AG04450 (cell line): ENCODE measurements around the gene SLC7A14. TPM values are rescaled to one million over a fixed set of nuclear protein-coding genes. Genes with fewer than 3 reads are reported as not detected.

ENCODE experiments used
- CTCF ChIA-PET: fragments of 300-600, 350-600 bp; formaldehyde crosslinking; extraction: SDS; loops from one replicate; lab custom pipeline; 2022; ENCODE audit warnings: antibody characterized with exemption, inconsistent platforms; lab: Charles Lee
- POLR2A ChIA-PET: fragments of 350-600 bp; formaldehyde crosslinking; extraction: SDS; loops from one replicate; lab custom pipeline; 2021; ENCODE audit warnings: antibody characterized with exemption, inconsistent platforms; lab: Yijun Ruan, JAX
- DNase-seq: peaks from one replicate; pipeline ENCODE4 v3.0.0-alpha.2; 2011; ENCODE audit warnings: low read depth, low spot score
- H3K27ac ChIP-seq: one replicate; pipeline ENCODE4 v1.5.1; 2012; ENCODE audit warnings: low read depth, low read length, control low read depth
- H3K27me3 ChIP-seq: one replicate; pipeline ENCODE4 v1.6.0; 2012; ENCODE audit warnings: low read length; ENCODE audit not compliant: control insufficient read depth, insufficient read depth
- H3K4me3 ChIP-seq: 2 replicates; pipeline ENCODE4 v1.5.1; 2011; ENCODE audit warnings: mild to moderate bottlenecking, low read depth, low read length, control low read depth
- H3K9me3 ChIP-seq: 2 replicates; pipeline ENCODE4 v1.5.1; 2012; ENCODE audit warnings: low read length; ENCODE audit not compliant: control insufficient read depth, insufficient read depth
- CTCF ChIP-seq: IDR thresholded peaks from 2 replicates; pipeline ENCODE4 v1.5.1; 2011; ENCODE audit warnings: low read depth, low read length, control low read depth, inconsistent platforms
- polyA plus RNA-seq: library from polyadenylated mRNA; depleted of rRNA; stranded (reverse); fragments of >200 nt; gene quantifications from 2 replicates; pipeline ENCODE4 v1.2.3, GENCODE V29; 2011

The SLC7A14 gene
- polyA plus RNA-seq, 1 experiment, result 2.3 TPM

GRCh38 chr3:170438836-170439235 lies 147.0 kb downstream of the SLC7A14 start:
- ChIA-PET POLR2A (no interaction called here), CTCF (interaction anchor here (0.6 to 2.0 kb wide), 4 partner anchors 364 to 409 kb away, joined by 3 to 9 read pairs (median 5); no protein-coding TSS in a partner anchor)
- DNase-seq, result no peak
- Histone ChIP-seq H3K4me3 (no peak overlapping the region), H3K27ac (no peak overlapping the region), H3K9me3 (no peaks in the 10 kb centered on the region), H3K27me3 (no peaks in the 10 kb centered on the region)
- TF ChIP-seq CTCF, result no peak

DNA sequence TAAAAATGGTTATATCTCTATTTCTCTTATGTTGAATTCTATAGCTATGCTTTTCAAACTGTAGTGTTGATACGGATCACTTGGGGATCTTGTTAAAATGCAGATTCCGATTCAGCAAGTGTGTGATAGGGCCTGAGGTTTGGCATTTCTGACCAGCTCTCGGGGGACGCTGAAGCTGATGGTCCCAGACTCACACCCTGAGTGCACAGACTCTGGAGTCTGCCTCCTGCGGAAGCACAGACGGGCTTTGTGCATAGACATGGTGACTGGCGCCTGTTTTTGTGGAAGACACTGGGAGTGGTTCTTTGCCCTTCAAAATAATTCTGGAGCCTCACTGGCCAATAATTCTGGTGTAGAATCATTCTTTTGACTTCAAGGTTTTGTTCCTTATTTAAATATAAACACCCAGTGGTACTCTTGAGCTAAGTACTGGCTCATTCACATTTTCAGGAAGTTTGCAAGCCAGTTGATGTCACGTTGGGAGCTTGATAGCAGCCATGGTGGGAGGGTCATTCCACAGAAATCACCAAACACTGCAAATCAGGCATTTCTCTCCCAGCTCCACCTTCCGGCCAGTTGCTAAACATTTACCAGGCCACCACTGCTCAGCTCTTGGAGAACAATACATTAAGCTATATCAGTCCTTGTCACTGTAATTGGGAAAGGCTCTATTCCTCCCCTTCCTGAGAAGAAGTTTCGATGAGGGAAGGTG lies 148.0 kb downstream of the SLC7A14 start:
- Histone ChIP-seq H3K4me3 (no peak overlapping the region), H3K27me3 (no peaks in the 10 kb centered on the region), H3K27ac (no peak overlapping the region), H3K9me3 (no peaks in the 10 kb centered on the region)
- DNase-seq, result no peak
- ChIA-PET CTCF (interaction anchor here (1.2 to 1.8 kb wide), 5 partner anchors 12 to 410 kb away, joined by 3 to 6 read pairs (median 3); no protein-coding TSS in a partner anchor), POLR2A (no interaction called here)
- TF ChIP-seq CTCF, result no peak

GRCh38 chr3:170437176-170437575 lies 148.7 kb downstream of the SLC7A14 start:
- no peak for TF ChIP-seq CTCF
- Histone ChIP-seq H3K4me3 (no peak overlapping the region), H3K9me3 (no peaks in the 10 kb centered on the region), H3K27me3 (no peaks in the 10 kb centered on the region), H3K27ac (no peak overlapping the region)
- no peak for DNase-seq
- POLR2A ChIA-PET, result no interaction called here
- CTCF ChIA-PET, result interaction anchor here (1.2 to 1.8 kb wide), 4 partner anchors 12 to 375 kb away, joined by 3 to 6 read pairs (median 3); no protein-coding TSS in a partner anchor

GRCh38 chr3:170436697-170437096 lies 149.2 kb downstream of the SLC7A14 start:
- Histone ChIP-seq H3K4me3 (no peak overlapping the region), H3K9me3 (no peaks in the 10 kb centered on the region), H3K27ac (no peak overlapping the region), H3K27me3 (no peaks in the 10 kb centered on the region)
- POLR2A ChIA-PET, result no interaction called here
- CTCF ChIA-PET, result interaction anchor here (1.8 kb wide), 1 partner anchor 375 kb away, joined by 6 read pairs; no protein-coding TSS in a partner anchor
- TF ChIP-seq CTCF, result no peak
- no peak for DNase-seq

GRCh38 chr3:170432416-170432815 lies 153.5 kb downstream of the SLC7A14 start:
- H3K27ac ChIP-seq, result no peak overlapping the region
- POLR2A ChIA-PET, result no interaction called here
- no peaks in the 10 kb centered on the region for H3K27me3 ChIP-seq
- no peaks in the 10 kb centered on the region for H3K9me3 ChIP-seq
- no peak for DNase-seq
- no peak for TF ChIP-seq CTCF
- H3K4me3 ChIP-seq, result no peak overlapping the region
- CTCF ChIA-PET, result interaction anchor here (0.6 to 2.4 kb wide), 5 partner anchors 20 to 417 kb away, joined by 3 to 11 read pairs (median 5); no protein-coding TSS in a partner anchor
